Measurements from ENCODE around the gene RBP3. TPM values are rescaled to one million over a fixed set of nuclear protein-coding genes. Genes with fewer than 3 reads are reported as not detected.

Gene RBP3
- polyA plus RNA-seq, 1 donor (not counting 4 experiments of a cell fraction or from before 2014, with no cell fraction given), result not detected

- no peak for TF ChIP-seq EZH2 (IDR thresholded peaks at IDR 0.05; ENCODE audit: low read length)
- no peak for TF ChIP-seq CTCF (optimal IDR thresholded peaks at IDR 0.05 in 1 of 3, IDR thresholded peaks at IDR 0.05 in 1 of 3, conservative IDR thresholded peaks at IDR 0.05 in 1 of 3; ENCODE audit: extremely low read depth in 1 of 3, insufficient read depth in 2 of 3, low read length in 3 of 3)
- no peaks in the 10 kb centered on the region for H3K79me2 ChIP-seq (ENCODE audit: control insufficient read depth, insufficient read depth, low read length)
Observed at GRCh38 chr10:47303866-47304265, 44.3 kb upstream of the RBP3 start.

GRCh38 chr10:47305566-47305965 is 42.6 kb upstream of the RBP3 start:
- no peak overlapping the region for H3K27ac ChIP-seq (ENCODE audit: control insufficient read depth, insufficient read depth, low read length)
- H3K4me2 ChIP-seq (ENCODE audit: control insufficient read depth, extremely low read depth, insufficient read depth, low read depth, low read length), result no peak overlapping the region
- H3K9ac ChIP-seq (ENCODE audit: control insufficient read depth, extremely low read depth, insufficient read depth, low read length), result no peak overlapping the region
- H3K4me3 ChIP-seq (ENCODE audit: control insufficient read depth in 2 of 3, extremely low read depth in 1 of 3, insufficient read depth in 2 of 3, low read depth in 1 of 3, low read length in 3 of 3), result no peak overlapping the region
- DNase-seq (ENCODE audit: low read depth, low spot score) (no peak), FAIRE-seq (no peak)
- no peaks in the 10 kb centered on the region for H3K36me3 ChIP-seq (ENCODE audit: control insufficient read depth in 2 of 2, extremely low read depth in 1 of 2, insufficient read depth in 2 of 2, low read length in 2 of 2)
- H3K9me1 ChIP-seq (ENCODE audit: control insufficient read depth, extremely low read depth, insufficient read depth, low read length), result no peaks in the 10 kb centered on the region
- H3K79me2 ChIP-seq (ENCODE audit: control insufficient read depth, insufficient read depth, low read length), result no peaks in the 10 kb centered on the region
- no peak for TF ChIP-seq CTCF (optimal IDR thresholded peaks at IDR 0.05 in 1 of 3, IDR thresholded peaks at IDR 0.05 in 1 of 3, conservative IDR thresholded peaks at IDR 0.05 in 1 of 3; ENCODE audit: extremely low read depth in 1 of 3, insufficient read depth in 2 of 3, low read length in 3 of 3)
- TF ChIP-seq EZH2 (IDR thresholded peaks at IDR 0.05; ENCODE audit: low read length), result no peak
- H2AFZ ChIP-seq (ENCODE audit: control insufficient read depth, low read length), result no peak overlapping the region
- H3K9me3 ChIP-seq (ENCODE audit: control insufficient read depth, low read depth, low read length), result no peaks in the 10 kb centered on the region
- H4K20me1 ChIP-seq (ENCODE audit: control insufficient read depth, extremely low read depth, insufficient read depth, low read length), result no peaks in the 10 kb centered on the region
- H3K4me1 ChIP-seq (ENCODE audit: control insufficient read depth, extremely low read depth, insufficient read depth, low read length), result no peaks in the 10 kb centered on the region
- dilution Hi-C loops (cut with MboI; ENCODE audit: extremely low pct_ligation_motif_present, low sequenced_read_pairs), result no loop called here
- peaks cover 34% of the 10 kb centered on the region for H3K27me3 ChIP-seq (ENCODE audit: control insufficient read depth, extremely low read depth, insufficient read depth, low read length)

More at GRCh38 chr10:47303866-47304265, 44.3 kb upstream of the RBP3 start:
- H3K27ac ChIP-seq (ENCODE audit: control insufficient read depth, insufficient read depth, low read length), result no peak overlapping the region
- H2AFZ ChIP-seq (ENCODE audit: control insufficient read depth, low read length), result no peak overlapping the region
- no peaks in the 10 kb centered on the region for H4K20me1 ChIP-seq (ENCODE audit: control insufficient read depth, extremely low read depth, insufficient read depth, low read length)
- dilution Hi-C loops (cut with MboI; ENCODE audit: extremely low pct_ligation_motif_present, low sequenced_read_pairs), result no loop called here
- H3K9ac ChIP-seq (ENCODE audit: control insufficient read depth, extremely low read depth, insufficient read depth, low read length), result no peak overlapping the region
- no peak for FAIRE-seq
- no peak overlapping the region for H3K4me3 ChIP-seq (ENCODE audit: control insufficient read depth in 2 of 3, extremely low read depth in 1 of 3, insufficient read depth in 2 of 3, low read depth in 1 of 3, low read length in 3 of 3)
- no peaks in the 10 kb centered on the region for H3K9me3 ChIP-seq (ENCODE audit: control insufficient read depth, low read depth, low read length)
- no peaks in the 10 kb centered on the region for H3K4me1 ChIP-seq (ENCODE audit: control insufficient read depth, extremely low read depth, insufficient read depth, low read length)
- no peak overlapping the region for H3K4me2 ChIP-seq (ENCODE audit: control insufficient read depth, extremely low read depth, insufficient read depth, low read depth, low read length)
- no peaks in the 10 kb centered on the region for H3K9me1 ChIP-seq (ENCODE audit: control insufficient read depth, extremely low read depth, insufficient read depth, low read length)
- H3K27me3 ChIP-seq (ENCODE audit: control insufficient read depth, extremely low read depth, insufficient read depth, low read length), result peaks cover 47% of the 10 kb centered on the region
- DNase-seq (ENCODE audit: low read depth, low spot score), result no peak
- H3K36me3 ChIP-seq (ENCODE audit: control insufficient read depth in 2 of 2, extremely low read depth in 1 of 2, insufficient read depth in 2 of 2, low read length in 2 of 2), result no peaks in the 10 kb centered on the region

Measured in keratinocyte (primary cell).